GM11168 (cell line): ENCODE data around the gene LINC01488.

ENCODE experiments used
- in situ Hi-C: fragments of 300-500 bp; cut with MboI; formaldehyde crosslinking; loops from one replicate; pipeline ENCODE4 v1.12.0; 2022; ENCODE audit warnings: low sequenced_read_pairs; ENCODE audit not compliant: unreplicated experiment

Gene LINC01488

DNA sequence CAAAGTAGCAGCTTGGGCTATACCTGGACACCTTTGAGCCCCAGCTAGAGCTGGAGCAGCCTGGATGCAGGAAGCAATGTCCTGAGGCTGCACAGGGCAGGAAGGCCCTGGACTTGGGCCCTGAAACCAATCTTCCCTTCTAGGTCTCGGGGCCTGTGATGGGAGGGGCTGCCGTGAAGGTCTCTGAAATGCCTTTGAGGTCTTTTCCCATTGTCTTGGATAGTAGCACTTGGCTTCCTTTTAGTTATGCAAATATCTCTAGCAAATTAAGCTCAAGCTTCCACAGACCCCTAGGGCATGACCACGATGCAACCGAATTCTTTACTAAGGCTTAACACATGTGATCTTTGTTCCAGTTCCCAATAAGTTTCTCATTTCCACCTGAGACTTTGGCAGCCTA lies 40.0 kb downstream of the LINC01488 start:
- in situ Hi-C loops, result no loop called here

DNA sequence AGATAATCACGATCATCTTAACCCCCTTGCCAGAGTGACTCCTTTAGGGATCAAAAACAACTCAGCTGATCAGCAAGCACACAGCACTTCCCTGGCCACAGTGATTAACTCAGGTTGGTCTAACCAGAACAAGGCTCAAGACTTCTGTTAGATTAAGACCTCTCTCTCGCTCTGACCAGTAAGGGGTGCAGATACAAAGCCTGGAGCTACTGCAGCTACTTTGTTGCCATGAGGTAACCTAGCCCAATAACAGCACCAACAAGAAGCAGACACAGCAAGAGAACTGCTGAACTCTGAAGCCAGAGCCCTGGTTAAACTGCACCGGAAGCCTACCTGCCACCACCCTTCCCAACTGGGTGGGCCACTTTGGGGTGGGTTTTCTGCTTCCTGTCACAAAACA lies 42.0 kb downstream of the LINC01488 start:
- in situ Hi-C loops, result no loop called here

DNA sequence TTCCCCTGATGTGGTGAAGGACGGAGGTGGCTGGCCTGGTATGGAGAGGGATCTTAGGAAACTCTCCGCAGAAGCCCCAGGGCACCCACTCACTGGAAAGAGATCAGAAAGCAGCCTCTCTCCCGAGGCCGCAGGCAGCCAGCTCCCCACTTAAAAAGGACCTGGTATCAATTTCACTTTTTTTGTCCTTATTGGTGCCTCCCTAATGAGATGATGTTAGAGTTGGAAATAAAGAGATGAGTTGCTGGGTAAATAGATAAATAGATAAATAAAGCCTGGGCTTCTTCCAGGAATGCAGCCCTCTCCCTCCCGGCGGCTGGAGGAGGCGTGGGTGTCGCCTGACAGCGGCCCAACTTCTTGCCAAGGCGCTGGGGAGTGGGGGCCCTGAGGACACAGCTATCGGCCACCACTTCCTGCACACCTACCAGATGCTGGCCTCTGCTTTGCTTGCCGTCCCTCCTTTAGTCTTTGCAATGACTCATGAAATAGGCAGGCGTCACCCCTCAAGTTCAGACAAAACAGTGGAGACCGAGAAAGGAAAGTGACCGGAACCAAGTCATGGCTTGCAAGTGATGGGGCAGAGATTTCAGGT lies 42.9 kb downstream of the LINC01488 start:
- in situ Hi-C loops, result no loop called here

DNA sequence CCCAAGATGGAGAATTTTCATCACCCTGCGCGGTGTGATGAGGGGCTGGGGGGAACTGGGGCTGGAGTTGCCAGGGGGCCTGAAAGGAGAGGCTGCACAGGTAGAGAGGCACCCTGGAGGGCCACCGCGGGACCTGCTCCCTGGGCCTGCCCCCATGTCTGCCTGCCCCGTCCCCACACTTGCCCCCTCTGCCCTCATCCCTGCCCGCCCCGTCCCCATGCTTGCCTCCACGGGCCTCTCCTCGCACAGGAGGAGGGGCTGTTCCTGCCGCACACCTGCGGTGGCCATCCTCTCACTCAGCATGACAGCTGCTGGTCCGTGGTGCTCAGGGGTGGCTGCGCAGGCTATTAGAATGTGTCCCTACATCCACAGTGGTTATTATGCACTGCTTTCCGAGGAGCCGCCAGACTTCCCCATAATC lies 43.5 kb downstream of the LINC01488 start:
- in situ Hi-C loops, result no loop called here

DNA sequence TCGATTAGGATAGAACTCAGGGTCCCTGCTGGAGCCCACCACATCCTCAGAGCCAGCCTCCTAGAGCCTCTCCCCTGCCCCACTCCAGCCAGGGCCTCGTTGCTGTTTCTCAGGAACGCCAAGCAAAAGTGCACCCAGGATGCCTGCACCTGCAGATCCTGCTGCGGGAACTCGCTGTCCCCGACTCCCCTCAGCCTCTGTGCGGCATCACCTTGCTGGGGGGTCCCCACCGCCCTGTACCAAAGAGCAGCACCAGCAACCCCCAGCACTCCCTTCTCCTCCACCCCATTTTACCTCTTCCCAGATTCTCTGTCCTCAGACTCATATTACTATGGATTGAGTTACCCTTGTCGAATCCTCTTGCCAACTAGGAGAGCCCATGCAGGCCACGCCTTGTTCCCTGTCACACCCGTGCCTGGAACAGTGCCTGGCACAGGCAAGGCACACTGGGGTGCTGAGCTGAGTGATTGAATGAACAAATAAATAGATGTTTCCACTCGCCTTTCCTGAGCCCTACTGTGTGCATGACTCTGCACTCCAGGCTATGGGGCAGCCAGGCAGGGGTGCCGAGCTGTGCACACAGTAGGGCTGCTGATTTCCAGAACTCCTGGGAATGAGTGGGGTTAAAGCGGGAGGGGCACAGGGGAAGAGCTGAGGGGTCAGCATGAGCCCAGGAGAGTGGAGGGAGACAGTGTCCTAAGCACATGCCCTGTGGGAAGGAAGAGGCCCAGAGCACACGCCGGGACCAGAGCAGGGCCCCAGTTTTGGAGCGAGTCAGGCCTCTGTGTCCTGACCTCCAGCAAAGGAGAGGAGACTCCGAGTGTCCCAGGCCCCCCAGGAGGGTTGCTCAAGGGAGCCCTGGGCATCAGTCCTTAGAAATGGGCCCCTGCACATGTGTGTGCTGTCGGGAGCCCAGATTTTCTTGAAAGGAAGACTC lies 44.3 kb downstream of the LINC01488 start:
- in situ Hi-C loops, result no loop called here

DNA sequence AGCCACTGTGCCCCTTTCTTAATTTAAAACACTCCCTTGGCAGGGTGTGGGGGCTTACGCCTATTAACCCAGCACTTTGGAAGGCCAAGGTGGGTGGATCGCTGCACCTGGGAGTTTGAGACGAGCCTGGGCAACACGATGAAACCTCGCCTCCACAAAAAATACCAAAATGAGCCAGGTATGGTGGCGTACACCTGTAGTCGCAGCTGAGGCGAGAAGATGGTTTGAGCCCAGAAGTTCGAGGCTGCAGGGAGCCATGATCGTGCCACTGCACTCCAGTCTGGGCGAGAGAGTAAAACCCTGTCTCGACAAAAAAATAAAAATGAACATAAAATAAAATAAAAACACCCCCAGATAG lies 45.0 kb downstream of the LINC01488 start:
- in situ Hi-C loops, result no loop called here

DNA sequence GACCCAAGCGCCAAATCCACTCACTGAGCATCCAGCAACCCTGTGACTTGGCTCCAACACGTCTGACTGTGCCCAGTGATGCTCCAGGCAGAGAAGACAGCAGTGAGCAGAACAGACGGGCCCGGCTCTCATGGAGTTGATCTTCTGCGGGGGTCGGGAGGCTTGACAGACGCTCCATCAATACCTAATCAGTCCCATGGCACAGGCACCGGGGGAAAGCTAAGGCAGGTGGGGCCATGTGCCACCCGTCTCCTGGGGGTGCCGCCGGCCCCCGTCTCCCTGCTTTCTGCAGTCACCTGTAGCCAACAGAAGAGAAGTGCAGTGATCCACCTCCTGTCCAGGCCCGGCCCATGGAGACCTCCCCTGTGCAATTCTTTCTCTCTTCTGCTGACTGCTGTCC lies 47.5 kb downstream of the LINC01488 start:
- in situ Hi-C loops, result no loop called here

DNA sequence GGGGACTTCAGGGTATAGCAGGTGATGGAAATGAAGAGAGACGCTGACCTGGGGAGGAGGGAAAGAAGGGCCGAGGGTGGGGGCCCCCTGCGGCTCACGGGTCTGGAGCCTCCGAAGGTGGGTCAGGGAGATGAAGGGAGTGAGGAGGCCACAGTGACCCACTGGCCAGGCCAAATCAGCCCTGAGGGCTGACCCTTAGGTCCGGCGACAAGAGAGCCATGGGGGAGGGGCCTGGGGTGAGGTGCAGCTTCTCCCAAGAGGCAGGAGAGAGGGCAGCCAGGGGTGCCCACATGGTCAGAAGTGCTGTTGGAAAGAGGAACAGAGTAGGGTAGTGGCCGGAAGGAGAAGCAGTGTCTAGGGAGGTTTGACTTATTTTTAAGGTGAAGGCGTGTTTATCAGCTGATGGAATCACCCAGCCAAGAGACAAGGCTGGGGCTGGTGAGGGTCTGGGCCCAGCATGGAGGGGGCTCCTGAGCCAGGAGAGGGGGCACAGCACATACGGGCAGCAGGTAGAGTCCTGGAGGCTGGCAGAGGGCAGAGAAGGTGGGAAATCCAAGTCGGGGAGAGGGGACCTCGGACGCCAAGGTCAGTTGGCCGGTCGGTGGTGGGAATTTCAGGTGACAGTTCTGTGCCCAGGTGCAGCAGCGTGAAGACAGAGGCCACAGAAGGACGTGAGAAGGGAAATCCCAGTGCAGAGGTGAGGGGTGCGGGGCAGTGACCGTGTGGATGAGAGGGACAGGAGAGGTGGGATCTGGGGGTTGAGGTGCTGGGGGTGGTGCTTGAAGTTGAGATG lies 49.0 kb downstream of the LINC01488 start:
- in situ Hi-C loops, result no loop called here

DNA sequence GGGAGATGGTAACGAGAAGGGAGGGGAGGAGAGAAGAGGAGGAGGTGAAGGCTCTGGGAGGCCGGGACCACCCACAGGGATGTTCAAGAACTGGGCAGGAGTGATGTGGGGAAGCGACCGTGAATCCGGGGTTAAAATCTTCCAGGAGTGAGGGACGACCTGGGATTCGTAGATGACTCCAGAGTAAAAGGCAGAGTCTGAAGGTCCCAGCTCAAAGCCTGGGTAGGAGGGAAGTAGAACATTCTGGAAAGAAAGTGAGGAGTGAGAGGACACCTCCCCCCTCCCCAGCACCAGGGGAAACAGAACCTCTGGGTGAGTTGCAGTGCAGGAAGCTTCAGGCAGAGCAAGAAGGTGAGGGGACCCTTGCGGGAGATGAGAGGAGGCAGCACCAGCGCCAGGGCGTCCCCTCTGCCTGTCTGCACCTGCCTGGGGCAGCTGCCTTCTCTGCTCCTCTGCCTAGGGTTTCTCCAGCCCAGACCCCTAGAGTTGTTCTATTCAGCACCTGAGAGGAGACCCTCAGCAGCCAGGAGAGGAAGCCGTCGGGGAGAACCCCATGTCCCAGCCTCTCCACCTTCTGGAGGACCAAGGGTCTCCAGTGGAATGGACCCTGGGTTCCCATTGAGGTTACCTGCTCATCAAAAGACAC lies 49.7 kb downstream of the LINC01488 start:
- in situ Hi-C loops, result no loop called here

DNA sequence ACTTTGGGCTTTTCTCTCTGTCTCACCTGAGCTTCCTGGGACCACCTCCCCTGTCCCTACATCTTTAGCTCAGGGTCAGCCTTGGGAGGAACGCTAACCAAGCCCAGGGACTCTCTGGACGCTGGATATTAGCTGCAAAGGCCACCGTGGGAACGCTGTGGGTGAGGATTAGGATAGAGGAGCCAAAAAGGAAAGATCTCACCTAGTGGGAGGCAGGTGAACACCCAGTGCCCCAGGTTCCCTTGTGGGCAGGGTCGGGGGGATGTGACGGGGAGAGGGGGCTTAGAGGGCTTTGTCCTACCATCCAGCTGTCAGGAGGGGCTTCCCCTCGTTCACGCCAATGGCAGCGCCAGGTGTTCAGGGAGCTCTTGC lies 50.2 kb downstream of the LINC01488 start:
- in situ Hi-C loops, result no loop called here

DNA sequence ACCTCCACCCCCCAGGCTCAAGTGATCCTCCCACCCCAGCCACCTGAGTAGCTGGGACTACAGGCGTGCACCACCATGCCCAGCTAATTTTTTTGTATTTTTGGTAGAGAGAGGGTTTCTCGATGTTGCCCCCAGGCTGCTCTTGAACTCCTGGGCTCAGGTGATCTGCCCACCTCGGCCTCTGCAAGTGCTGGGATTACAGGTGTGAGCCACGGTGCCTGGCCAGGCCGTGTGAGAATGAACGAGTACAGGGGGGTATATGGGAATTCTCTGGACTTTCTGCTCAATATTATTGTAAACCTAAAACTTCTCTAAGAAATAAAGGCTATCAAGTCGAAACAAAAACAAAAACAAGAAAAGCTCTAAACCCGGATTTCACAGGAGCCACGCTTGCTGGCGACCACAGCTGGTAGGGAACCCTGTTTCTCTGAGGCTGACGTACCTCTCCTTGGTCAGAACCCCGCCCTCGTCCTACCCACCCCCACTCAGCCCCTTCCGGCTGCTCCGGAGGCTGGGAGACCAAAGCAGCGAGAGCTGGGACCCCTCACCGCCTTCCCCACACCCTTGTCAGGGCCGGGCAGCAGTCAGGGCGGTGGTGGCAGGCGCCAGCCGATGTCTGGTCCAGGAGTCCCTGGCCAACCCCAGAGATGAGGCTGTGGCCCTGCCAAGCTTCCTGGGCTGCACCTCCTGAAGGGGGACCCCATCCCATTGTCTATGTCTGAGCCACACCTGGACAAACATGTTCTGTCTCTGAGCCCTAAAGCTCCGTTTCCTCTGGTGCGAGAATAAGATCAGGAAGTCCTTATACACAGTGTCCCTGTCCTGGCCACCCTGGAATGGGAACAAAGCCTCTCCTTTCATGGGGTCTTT lies 52.1 kb downstream of the LINC01488 start:
- in situ Hi-C loops, result no loop called here

DNA sequence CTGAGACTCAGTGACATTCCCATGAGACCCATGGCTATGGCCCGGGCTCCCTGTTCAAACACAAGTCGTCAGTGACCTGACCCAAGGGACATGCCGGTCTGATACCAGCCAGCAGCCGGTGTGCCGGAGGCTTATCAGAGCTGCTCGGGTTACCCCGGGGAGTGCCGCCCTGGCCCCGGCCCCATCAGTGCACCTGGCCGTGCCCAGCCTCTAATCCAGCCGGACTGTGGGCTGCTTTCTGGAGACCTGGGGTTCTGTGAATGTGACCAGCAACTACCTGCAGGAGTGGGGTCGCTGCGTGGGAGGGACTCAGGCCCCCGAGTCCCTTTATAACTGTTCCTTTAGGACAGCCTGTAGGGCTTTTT lies 52.7 kb downstream of the LINC01488 start:
- in situ Hi-C loops, result no loop called here

DNA sequence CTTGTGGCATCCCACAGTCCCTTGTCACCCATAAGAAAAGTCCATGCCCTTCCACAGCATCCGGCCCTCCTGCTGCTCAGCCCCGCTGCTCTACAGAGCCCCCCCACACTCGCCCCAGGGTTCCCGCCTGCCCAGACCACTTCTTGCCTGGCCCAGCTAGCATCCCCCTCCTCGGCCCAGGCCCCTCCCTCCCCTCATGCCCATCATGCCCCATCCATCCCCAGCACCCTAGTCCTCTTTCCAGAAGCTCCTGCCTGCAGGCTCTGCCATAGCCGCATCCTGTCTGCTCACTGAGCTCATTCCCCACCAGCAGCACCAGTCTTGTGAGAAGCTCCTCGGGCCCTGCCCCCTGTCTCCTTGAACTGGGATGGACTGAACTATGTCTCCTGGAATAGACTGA lies 54.4 kb downstream of the LINC01488 start:
- in situ Hi-C loops, result no loop called here

DNA sequence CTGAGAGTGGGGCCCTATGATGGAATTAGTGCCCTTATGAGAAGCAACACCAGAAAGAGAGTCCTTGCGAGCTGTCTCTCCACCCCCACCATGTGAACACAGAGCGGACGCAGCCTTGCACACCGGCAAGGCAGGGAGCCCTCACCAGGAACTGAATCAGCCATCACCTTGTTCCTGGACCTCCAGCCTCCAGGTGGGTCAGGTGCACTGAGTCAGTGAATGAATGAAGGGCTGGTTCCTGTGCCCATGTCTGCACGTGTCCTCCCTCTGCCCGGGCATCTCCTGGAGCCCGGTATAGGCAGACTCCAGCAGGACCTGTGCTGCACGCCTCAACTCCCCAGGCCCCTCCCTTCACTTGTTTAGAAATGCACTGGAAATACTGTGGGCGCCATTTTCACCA lies 54.9 kb downstream of the LINC01488 start:
- in situ Hi-C loops, result no loop called here

DNA sequence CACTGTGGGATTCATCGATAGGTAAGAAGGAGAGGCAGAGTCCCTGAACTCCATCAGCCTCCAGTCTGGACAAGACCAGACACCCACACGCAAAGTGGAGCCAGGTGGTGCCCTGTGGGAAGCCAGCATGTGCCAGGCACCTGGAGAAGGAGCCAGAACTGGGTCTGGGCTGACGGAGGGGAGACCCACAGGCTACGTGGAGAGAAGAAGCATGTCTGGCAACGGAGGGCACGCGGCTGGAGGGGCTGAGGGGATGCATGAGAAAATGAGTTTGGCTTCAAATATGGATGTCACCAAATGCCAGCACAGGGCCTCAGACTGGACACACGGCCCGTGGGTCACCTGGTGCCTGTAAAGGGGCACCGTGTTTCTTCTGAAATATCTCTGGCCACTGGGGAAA lies 55.7 kb downstream of the LINC01488 start:
- in situ Hi-C loops, result no loop called here

DNA sequence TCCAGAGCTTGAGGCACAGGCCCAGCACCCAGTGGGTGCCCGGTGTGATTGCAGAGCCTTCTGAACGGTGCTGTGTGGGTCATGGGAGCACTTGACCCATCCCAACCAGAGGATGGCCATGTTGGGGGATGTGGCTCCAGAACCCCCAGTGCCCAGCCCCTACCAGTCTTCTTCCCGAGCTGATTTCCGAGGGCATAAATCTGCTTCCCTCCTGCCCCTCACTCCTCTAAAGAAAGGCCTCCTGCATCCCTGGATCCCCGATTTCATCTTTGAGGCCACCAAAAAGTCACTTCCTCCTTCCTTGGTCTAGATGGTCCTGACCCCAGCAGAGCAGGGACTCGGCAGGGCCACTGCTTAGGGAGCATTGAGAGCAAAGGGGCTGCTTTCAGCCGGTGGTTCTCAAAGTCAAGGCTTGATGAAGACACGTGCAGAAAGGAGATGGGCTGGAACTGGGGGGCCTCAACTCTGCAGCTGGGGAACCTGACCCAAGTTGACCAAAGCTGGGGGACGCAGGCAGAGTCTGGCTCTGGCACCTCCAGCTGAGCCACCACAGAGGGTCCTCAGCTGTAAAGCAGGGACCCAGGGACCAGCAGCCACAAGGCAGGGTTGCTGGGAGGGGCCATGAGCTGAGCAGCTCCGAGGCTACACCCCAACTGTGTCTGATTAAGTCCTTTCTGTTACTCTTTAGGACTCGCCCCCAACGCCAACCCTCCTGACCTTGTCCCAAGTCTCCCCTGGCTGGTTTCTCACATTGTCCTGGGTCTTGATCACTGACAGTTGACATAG lies 56.6 kb downstream of the LINC01488 start:
- in situ Hi-C loops, result no loop called here

DNA sequence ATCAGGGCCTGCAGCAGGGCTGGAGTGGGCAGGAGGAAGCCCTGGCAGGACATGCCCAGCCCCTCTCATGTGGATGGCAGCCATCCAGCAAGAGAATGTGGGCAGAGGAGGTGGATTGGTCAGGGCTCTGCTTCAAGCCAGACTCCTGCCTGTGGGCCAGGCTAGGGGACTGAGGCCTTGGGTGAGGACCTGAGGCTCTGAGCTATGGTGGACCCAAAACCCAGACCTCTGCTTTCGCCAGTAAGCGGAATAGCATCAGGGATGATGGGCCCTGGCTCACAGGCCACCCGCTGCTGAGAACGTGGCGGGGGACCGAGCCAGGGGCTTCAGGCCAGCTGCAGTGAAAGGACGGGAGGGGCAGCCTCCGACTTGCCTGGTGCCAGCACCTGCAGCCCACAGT lies 57.4 kb downstream of the LINC01488 start:
- in situ Hi-C loops, result no loop called here

DNA sequence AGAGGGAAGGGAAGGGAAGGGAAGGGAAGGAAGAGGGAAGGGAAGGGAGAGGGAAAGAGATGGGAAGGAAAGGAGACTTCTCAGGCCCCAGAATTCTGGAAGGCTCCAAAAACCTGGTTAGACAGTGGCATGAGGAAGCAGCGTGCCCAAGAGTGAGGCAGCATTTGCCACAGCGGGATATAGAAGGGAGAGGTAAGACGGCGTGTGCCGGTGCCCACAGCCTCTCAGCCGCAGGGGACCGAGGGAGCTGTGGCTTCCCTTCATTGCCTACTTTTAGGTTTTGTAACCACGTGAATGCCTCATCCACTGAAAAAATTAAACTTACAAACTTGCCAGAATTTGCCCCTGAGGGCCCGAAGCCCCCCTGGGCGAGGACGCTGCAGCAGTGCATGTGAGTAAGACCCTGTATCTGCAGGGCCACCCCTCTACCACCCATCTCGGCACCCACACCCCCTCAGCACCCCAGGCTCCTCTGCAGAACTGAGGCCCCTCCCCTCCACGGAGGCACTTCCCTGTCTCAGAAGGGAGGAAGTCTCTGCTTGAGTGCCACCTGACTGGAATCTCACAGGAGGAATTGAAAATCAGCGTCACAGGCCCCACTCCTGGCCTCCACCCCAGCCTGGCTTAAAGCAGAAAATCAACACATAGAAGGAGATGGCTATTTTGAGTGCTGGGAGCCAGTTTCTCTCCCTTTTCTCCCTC lies 58.1 kb downstream of the LINC01488 start:
- in situ Hi-C loops, result no loop called here
